NOMO-1 treated with DMSO at 0.1 percent for 48 hours (cell line): ENCODE measurements around the gene NUP107.
"Not testable (repeated sequence)": the region's sequence is repeated elsewhere in the genome, so short reads cannot be mapped to it uniquely, and the experiment has no call there.

Experiments used
- DNase-seq: peaks from one replicate; lab custom pipeline; 2025; ENCODE audit not compliant: unreplicated experiment; lab: John Stamatoyannopoulos, UW

NUP107 gene

GRCh38 chr12:68686595-68687521, at the start of gene NUP107:
Gene NUP107 (plus strand): TSS chr12:68686978. CDS start chr12:68687066, 88 bp downstream.
- DNase-seq: peak; percentile 95

DNA sequence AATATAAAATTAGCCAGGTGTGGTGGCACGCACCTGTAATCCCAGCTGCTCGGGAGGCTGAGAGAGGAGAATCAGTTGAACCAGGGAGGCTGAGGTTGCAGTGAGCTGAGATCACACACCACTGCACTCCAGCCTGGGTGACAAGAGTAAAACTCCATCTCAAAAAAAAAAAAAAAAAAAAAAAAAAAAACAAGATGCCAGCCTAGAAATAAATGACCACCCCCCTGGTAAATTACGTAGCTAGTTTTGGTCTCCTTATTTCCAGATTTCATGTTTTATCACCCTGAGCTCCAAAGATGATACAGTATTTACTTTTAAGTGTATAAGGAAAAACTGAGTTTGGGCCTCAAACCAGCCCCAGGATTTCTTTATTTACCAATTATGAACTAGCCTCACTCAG, 49.3 kb upstream of the NUP107 start:
- DNase-seq: not testable (repeated sequence)

DNA sequence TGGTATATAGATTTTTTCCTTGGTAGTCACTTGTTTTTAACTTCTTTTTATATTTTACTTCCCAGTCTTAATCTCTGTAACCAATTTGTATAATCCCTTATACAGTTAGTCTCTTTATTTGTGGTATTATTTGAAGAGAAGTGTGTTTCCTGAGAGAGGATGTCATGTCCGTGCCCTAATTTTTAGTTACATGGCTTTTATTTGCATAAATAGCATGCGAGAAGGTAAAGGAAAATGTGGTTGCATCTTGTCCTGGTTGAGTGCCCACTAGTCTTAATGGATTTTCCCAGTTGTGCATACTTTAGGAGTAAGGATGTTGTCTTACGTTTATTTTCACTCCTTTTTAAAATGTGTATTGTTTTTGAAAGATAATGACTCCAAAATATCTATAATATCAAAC, 48.6 kb upstream of the NUP107 start:
- no peak for DNase-seq

GRCh38 chr12:68638721-68639395, 47.9 kb upstream of the NUP107 start:
- no peak for DNase-seq

GRCh38 chr12:68639396-68639767, 47.4 kb upstream of the NUP107 start:
- DNase-seq: no peak

DNA sequence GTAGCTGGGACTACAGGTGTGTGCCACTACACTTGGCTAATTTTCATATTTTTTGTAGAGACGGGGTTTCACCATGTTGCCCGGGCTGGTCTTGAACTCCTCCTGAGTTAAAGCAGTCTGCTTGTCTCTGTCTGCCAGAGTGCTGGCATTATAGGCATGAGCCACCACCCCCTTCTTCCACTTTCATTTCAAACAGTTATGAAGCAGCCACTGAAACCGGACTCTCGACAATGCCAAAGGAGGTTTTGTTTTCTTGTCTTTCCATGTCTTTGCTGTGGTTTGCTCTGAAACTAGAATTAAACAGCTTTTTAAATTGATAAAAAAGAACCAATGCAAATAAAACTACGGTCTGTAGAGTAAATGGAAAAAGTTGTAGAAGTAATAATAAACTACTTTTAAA, 45.6 kb upstream of the NUP107 start:
- no peak for DNase-seq

DNA sequence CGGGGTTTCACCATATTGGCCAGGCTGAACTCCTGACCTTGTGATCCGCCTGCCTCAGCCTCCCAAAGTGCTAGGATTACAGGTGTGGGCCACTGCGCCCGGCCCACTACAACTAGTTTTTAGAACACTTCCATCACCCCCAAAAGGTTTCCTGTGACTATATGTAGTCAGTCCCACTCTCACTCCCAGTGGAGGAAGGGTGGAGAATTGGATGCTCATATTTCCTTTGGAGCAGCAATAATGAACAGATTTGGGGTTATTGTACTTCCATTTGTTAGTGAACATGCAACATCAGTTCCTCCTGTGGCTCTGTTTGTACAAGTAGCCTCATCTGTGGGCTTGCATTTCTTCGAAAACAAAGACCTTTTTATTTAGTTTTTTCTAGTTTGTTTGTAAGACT, 40.3 kb upstream of the NUP107 start:
- no peak for DNase-seq

DNA sequence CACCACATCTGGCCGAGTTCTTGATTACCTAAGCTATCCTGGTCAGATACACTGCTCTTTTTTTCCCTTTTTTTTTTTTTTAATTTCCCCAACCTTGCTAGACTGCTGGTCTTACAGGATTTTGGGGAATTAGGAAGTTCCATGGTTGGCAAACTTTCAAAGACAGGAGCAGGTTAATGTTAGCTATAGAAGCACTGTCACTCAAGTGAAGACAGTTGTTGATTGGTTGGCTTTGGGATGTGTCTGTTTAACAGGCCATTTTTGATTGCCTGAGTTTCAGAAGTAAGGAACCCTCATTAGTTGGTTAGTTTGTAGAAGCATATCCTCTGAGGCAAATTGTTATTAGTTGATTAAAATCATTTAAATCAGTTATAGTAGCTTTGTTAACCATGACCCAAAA, 39.3 kb upstream of the NUP107 start:
- DNase-seq: no peak

DNA sequence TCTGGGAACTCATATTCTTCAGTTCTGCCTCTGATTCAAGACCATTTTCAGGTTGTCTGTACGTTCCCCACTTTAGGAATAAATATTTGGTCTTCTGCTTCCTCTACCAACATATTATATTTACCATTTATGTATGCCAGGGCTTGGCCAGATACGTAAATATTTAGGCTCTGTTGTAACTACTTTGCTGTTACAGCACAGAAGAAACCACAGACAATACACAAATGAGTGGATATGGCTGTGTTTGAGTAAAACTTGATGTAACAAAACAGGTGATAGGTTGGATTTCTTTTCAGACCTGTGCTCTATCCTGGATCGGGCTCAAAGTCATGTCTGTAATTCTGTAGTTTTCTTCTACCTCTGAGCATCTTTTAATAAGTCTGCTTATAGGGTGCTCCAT, 38.6 kb upstream of the NUP107 start:
- no peak for DNase-seq

GRCh38 chr12:68665016-68665569, 21.7 kb upstream of the NUP107 start:
- no peak for DNase-seq

GRCh38 chr12:68667291-68667690, 19.5 kb upstream of the NUP107 start:
- peak; percentile 4 for DNase-seq

GRCh38 chr12:68667896-68668295, 18.9 kb upstream of the NUP107 start:
- no peak for DNase-seq

- no peak for DNase-seq
These were observed 15.6 kb upstream of the NUP107 start for GRCh38 chr12:68671179-68671578.

DNA sequence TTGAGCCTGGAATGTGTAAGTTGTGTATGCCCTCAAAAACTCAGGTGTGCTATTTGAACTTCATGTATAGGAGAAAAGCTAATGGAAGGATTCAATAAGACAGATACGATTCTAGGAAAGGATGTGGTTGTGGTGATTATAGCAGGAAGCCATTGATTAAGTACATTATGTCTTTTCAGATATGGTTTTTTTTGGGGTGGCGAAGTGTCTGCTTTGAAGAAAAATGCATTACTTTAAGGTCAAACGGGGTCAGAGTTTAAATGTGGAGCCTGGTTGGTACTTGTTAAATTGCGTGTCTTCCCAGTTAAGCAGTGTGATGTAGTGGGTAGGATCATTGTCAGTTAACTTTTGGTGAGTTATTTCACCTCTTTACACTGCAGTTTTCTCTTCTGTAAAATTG, 13.0 kb upstream of the NUP107 start:
- no peak for DNase-seq

GRCh38 chr12:68674376-68674775, 12.4 kb upstream of the NUP107 start:
- DNase-seq: no peak

DNA sequence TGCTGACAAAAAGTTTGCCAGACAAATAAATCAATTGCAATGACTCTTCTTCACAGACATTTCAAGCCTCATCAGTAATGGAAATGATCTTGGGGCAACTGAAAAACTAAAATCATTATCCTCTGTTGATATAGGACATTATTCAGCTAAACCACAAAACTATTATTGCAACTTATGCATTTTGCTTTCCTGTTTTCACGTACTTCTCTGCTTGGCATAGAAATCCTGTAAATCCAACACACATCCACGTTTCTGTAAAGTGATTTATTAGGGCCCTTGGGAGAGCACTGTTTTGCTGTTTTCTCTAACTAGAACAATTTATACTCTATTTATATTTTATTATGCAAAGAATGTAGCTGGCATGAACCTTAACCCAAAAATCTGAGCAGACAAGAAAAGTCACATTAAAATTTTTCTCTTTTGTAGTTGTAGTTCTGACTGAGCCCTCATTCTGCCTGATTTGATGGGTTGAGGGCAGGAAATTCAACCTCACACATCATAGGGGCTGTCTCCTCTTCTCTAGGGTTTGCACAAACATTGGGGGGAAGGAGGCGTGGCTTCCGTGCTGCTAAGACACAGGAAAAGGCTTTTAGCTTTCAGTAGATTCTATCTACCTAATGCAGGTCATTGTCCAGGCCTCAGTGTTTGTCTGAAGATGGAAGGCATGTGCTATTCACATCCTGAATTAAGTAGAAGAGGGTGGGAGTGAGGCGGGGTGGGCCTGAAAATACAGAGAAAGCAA, 11.5 kb upstream of the NUP107 start:
- no peak for DNase-seq

GRCh38 chr12:68676854-68677253, 9.9 kb upstream of the NUP107 start:
- not testable (repeated sequence) for DNase-seq

GRCh38 chr12:68686262-68686594, 550 bp upstream of the NUP107 start:
- DNase-seq: no peak

- no peak for DNase-seq
These were observed 8.7 kb downstream of the NUP107 start for GRCh38 chr12:68695454-68695853.

GRCh38 chr12:68699486-68699885, 12.7 kb downstream of the NUP107 start:
- DNase-seq: no peak

GRCh38 chr12:68727776-68728175, 41.0 kb downstream of the NUP107 start:
- DNase-seq: no peak
